CD4-positive, alpha-beta memory T cell (primary cell): Measurements from ENCODE around the gene GTPBP3. TPM values are rescaled to one million over a fixed set of nuclear protein-coding genes. Genes with fewer than 3 reads are reported as not detected.

Source experiments
- CTCF ChIA-PET: fragments of 350-600 bp; sonication (Branson Sonifier 250); formaldehyde crosslinking; loops from one replicate; lab custom pipeline; 2021; ENCODE audit warnings: inconsistent platforms; ENCODE audit not compliant: partially characterized antibody; lab: Charles Lee
- POLR2A ChIA-PET: fragments of 350-600 bp; sonication (Branson Sonifier 250); formaldehyde crosslinking; loops from one replicate; lab custom pipeline; 2021; ENCODE audit not compliant: partially characterized antibody; lab: Charles Lee
- DNase-seq, 5 donors: peaks; one replicate each; pipeline versions ENCODE4 v3.0.0 to v3.0.0-alpha.2; 2020 to 2022; ENCODE audit warnings: mixed read lengths in 1 of 5
- H3K27ac ChIP-seq: one replicate; pipeline ENCODE4 v1.7.0; 2013; ENCODE audit warnings: low read depth, low read length
- H3K27me3 ChIP-seq: 2 replicates; pipeline ENCODE4 v1.7.0; 2013; ENCODE audit warnings: mild to moderate bottlenecking, low read length, moderate library complexity; ENCODE audit not compliant: insufficient read depth
- H3K36me3 ChIP-seq: 2 replicates; pipeline ENCODE4 v1.7.0; 2013; ENCODE audit warnings: mild to moderate bottlenecking, low read length, moderate library complexity; ENCODE audit not compliant: insufficient read depth
- H3K4me1 ChIP-seq: 2 replicates; pipeline ENCODE4 v1.7.0; 2013; ENCODE audit warnings: mild to moderate bottlenecking, low read length, moderate library complexity; ENCODE audit not compliant: insufficient read depth
- H3K4me3 ChIP-seq, 2 donors: one replicate each; pipeline ENCODE4 v1.7.0; 2013; ENCODE audit warnings: low read length in 2 of 2, mild to moderate bottlenecking in 1 of 2
- H3K9me3 ChIP-seq, 2 donors: one replicate each; pipeline ENCODE4 v1.7.0; 2013; ENCODE audit warnings: low read length in 2 of 2, control low read depth in 1 of 2; ENCODE audit not compliant: control insufficient read depth in 1 of 2
- H3K27ac Mint-ChIP-seq, 7 donors: one replicate each; pipeline ENCODE4 v1.8.0; 2020 to 2021; ENCODE audit warnings: mixed read lengths in 7 of 7, mild to moderate bottlenecking in 6 of 7, inconsistent platforms in 3 of 7, moderate library complexity in 3 of 7
- H3K27me3 Mint-ChIP-seq, 2 donors: one replicate each; pipeline ENCODE4 v1.8.0; 2020 to 2021; ENCODE audit warnings: mixed read lengths in 2 of 2
- H3K36me3 Mint-ChIP-seq, 2 donors: one replicate each; pipeline ENCODE4 v1.8.0; 2020 to 2021; ENCODE audit warnings: mixed read lengths in 2 of 2, inconsistent platforms in 1 of 2, mild to moderate bottlenecking in 1 of 2
- H3K4me1 Mint-ChIP-seq, 4 donors: one replicate each; pipeline ENCODE4 v1.8.0; 2020 to 2021; ENCODE audit warnings: mixed read lengths in 4 of 4, mild to moderate bottlenecking in 1 of 4
- H3K4me3 Mint-ChIP-seq, 8 donors: one replicate each; pipeline ENCODE4 v1.8.0; 2020 to 2021; ENCODE audit warnings: mixed read lengths in 8 of 8, mild to moderate bottlenecking in 7 of 8, moderate library complexity in 6 of 8, inconsistent platforms in 3 of 8
- H3K9me3 Mint-ChIP-seq, 8 donors: one replicate each; pipeline ENCODE4 v1.8.0; 2020 to 2021; ENCODE audit warnings: mixed read lengths in 8 of 8, mild to moderate bottlenecking in 5 of 8, inconsistent platforms in 3 of 8, moderate library complexity in 1 of 8
- intact Hi-C: fragments of 100-400 bp; cut with micrococcal nuclease; formaldehyde crosslinking; loops from one replicate; pipeline ENCODE4 v1.15.1; 2023
- polyA plus RNA-seq, 2 donors: library from polyadenylated mRNA; unstranded; fragments of 300-500 nt; fragmentation: Illumina TruSeq; gene quantifications; one replicate each; pipeline ENCODE4 v1.2.3, GENCODE V29; 2021
- total RNA-seq, 2 experiments: library from RNA; stranded (reverse); gene quantifications; one replicate each; pipeline ENCODE4 v1.2.3, GENCODE V29; 2021

Gene GTPBP3
- total and polyA plus RNA-seq, 4 experiments from 2014 or later = 6.4 to 58.4 (median 33.2) TPM

DNA sequence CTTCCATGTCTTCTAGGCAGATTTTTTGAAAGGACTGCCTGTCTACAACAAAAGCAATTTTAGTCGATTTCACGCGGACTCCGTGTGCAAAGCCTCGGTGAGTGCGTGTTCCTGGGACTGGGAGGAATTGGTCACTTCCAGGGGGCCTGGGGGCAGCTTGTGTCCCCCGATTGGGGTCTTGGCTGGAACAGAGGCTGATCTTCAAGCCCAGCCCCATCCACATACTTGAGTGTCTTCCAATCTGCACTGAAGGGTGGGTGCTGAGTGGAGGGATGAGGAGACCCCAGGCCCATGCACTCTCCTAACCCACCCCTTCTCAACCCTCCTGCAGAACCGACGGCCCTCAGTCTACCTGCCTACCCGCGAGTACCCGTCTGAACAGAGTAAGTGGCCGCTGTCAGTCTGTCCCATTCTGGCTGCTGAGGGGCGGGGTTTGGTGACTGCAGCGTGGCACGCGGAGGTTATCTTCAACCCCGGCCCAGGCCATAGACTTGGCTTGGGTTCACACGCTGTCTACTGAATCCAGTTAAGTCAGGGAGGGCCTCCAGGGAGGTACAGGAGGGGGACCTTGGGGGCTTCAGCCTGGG, 23.3 kb upstream of the GTPBP3 start:
- CTCF ChIA-PET = no interaction called here
- intact Hi-C loops = no loop called here
- peak overlapping the region in 1 of 7 donors; percentile 8 for H3K27ac Mint-ChIP-seq

DNA sequence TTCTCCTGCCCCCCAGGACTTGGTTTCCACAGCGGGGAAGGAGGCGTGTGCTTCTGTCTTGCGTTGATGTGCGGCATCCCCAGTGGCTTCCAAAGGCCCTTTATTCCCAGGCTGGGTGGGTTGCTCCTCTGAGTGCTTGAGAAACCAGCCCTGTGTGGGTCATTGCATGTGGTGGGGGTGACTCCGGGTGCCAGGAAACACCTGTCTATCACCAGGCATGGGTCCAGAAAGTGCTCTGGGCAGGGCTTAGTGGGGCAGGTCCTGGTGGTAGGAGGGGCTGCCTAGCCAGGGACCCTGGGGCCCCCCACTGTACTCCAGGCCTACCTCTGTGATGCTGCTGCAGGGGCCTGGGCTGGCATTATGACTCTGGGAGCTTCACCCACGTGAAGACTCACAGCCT, 18.4 kb upstream of the GTPBP3 start:
- Mint-ChIP-seq H3K4me1 (peaks cover 0 to 17% (median 4%) of the 10 kb centered on the region in 4 donors), H3K4me3 (no peak overlapping the region), H3K27me3 (no peaks in the 10 kb centered on the region), H3K36me3 (peaks cover 17 to 31% of the 10 kb centered on the region in 2 donors), H3K9me3 (no peaks in the 10 kb centered on the region), H3K27ac (no peak overlapping the region)
- POLR2A ChIA-PET = interaction anchor here (0.8 kb wide), 1 partner anchor 10 kb away, joined by 3 read pairs; no protein-coding TSS in a partner anchor
- H3K27me3 ChIP-seq = no peaks in the 10 kb centered on the region
- H3K27ac ChIP-seq = no peak overlapping the region
- intact Hi-C loops = no loop called here
- H3K9me3 ChIP-seq = no peaks in the 10 kb centered on the region
- peaks cover 33% of the 10 kb centered on the region for H3K36me3 ChIP-seq
- DNase-seq = no peak
- CTCF ChIA-PET = no interaction called here
- peaks cover 3% of the 10 kb centered on the region for H3K4me1 ChIP-seq
- H3K4me3 ChIP-seq = no peak overlapping the region

More for the DNA sequence above, 23.3 kb upstream of the GTPBP3 start:
- POLR2A ChIA-PET = no interaction called here
- H3K27ac ChIP-seq = no peak overlapping the region
- H3K9me3 Mint-ChIP-seq = no peaks in the 10 kb centered on the region
- H3K9me3 ChIP-seq = no peaks in the 10 kb centered on the region
- peak in 1 of 5 donors; percentile 30 for DNase-seq
- H3K4me3 ChIP-seq = no peak overlapping the region
- peaks cover 29% of the 10 kb centered on the region for H3K36me3 ChIP-seq
- H3K27me3 ChIP-seq = no peaks in the 10 kb centered on the region
- peaks cover 15 to 36% (median 22%) of the 10 kb centered on the region in 4 donors for H3K4me1 Mint-ChIP-seq
- H3K27me3 Mint-ChIP-seq = no peaks in the 10 kb centered on the region
- peaks cover 24% of the 10 kb centered on the region for H3K4me1 ChIP-seq
- H3K4me3 Mint-ChIP-seq = no peak overlapping the region
- peaks cover 11 to 24% of the 10 kb centered on the region in 2 donors for H3K36me3 Mint-ChIP-seq

DNA sequence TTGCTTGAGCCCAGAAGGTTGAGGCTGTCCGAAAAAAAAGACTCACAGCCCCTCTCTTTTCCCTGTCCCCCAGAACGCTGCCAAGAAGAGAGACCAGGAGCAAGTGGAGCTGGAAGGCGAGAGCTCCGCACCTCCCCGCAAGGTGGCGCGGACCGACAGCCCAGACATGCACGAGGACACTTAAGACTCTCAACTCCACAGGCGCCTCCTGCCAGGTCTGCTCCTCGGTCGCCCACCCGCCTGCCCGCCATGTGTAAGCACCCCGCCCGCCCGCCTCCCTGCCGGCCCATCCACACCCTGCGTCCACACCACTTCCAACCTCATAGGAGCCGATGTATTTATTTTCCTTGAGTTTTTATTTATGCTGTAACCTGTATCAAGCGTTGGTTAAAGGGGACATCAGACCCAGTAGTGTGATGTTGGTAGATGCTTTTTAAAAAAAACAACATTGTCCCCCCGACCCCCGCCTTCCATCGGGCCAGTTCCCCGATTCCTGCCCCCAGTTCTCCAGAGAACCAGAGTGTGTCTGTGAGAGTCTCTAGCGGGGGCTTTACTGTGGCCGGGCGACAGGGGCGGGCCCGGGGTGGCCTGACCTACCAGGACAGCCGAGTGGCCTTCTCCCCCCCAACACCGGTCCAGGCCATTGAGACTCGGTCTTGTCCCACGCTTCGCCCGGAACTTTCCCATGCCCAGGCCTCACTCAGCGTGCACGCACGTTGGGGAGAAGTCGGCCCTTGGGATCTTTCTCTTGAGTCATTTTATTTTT, 17.7 kb upstream of the GTPBP3 start:
- Mint-ChIP-seq H3K27ac (no peak overlapping the region), H3K4me3 (no peak overlapping the region), H3K4me1 (peaks cover 0 to 17% (median 4%) of the 10 kb centered on the region in 4 donors), H3K9me3 (no peaks in the 10 kb centered on the region), H3K36me3 (peaks cover 17 to 30% of the 10 kb centered on the region in 2 donors), H3K27me3 (no peaks in the 10 kb centered on the region)
- peaks cover 3% of the 10 kb centered on the region for H3K4me1 ChIP-seq
- no peaks in the 10 kb centered on the region for H3K27me3 ChIP-seq
- no peak for DNase-seq
- peaks cover 26% of the 10 kb centered on the region for H3K36me3 ChIP-seq
- POLR2A ChIA-PET = no interaction called here
- H3K27ac ChIP-seq = no peak overlapping the region
- no peaks in the 10 kb centered on the region for H3K9me3 ChIP-seq
- CTCF ChIA-PET = no interaction called here
- H3K4me3 ChIP-seq = no peak overlapping the region
- intact Hi-C loops = no loop called here

DNA sequence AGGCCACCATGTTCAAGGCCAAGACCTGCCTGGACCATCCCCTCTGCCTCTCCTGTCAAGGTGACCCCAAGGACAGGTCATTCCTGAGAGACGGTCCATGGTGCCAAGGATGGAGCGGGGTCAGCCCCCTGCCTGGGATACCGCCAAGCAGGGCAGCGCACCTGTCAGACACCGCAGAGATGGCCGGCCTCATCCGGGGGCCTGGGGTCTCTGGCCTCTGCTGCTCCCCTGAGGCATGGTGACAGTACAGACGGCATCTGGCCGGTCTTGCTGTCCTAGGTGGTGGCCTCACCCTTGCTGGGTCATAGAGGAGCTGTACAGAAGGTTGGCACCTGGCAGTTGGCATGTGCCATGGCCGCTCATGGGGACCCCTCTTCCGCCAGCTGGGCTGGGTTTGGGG, 16.9 kb upstream of the GTPBP3 start:
- no peak for DNase-seq
- H3K4me1 Mint-ChIP-seq = peaks cover 0 to 17% (median 4%) of the 10 kb centered on the region in 4 donors
- ChIA-PET CTCF (no interaction called here), POLR2A (no interaction called here)
- H3K27me3 ChIP-seq = no peaks in the 10 kb centered on the region
- H3K27ac Mint-ChIP-seq = no peak overlapping the region
- H3K9me3 Mint-ChIP-seq = no peaks in the 10 kb centered on the region
- peaks cover 17 to 28% of the 10 kb centered on the region in 2 donors for H3K36me3 Mint-ChIP-seq
- no peak overlapping the region for H3K27ac ChIP-seq
- no peaks in the 10 kb centered on the region for H3K9me3 ChIP-seq
- intact Hi-C loops = no loop called here
- H3K4me3 Mint-ChIP-seq = no peak overlapping the region
- peaks cover 3% of the 10 kb centered on the region for H3K4me1 ChIP-seq
- peaks cover 22% of the 10 kb centered on the region for H3K36me3 ChIP-seq
- H3K4me3 ChIP-seq = no peak overlapping the region
- H3K27me3 Mint-ChIP-seq = no peaks in the 10 kb centered on the region

DNA sequence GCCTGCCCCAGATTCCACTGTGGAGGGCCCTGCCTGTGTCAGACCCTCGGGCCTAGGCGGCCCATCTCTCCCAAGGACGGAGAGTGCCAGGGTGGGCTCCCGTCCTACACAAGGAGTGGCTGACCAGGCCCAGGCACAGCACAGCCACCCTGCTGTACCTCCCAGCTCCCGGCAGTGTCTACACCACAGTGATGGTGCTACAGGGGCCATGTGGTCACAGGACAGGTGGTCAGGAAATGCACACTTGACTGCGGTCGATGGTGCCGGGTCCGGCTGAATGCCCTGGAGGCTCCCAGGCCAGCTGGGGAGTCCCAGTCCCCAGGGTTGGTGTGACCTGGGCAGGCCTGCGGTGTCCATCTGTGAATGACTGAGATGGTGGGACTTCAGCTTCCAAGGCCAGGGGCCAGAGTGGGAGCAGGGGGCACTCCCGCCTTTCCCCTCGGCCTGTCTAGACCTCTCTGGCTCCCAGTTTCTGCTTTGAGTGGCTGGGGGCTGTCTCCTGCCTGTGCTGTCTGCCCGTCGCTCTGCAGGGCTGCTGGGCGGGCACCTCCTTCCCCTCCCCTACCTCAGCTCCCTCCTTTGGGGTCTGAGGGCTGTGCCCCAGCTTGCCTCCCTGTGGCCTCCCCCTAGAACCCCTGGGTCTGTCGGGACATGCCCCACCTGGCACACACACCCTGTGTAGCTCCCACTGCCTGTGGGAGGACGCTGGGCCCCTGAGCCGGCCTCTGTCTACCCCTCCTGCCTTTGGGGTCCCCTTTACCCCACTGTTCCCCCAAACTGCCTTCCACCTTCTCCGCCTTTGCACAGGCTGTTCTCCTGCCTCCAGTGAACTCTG, 15.5 kb upstream of the GTPBP3 start:
- CTCF ChIA-PET = interaction anchor here (1.3 kb wide), 1 partner anchor 17 kb away, joined by 6 read pairs; the partner anchor contains the start of gene MRPL34
- Mint-ChIP-seq H3K9me3 (no peaks in the 10 kb centered on the region), H3K27ac (peak overlapping the region in 2 of 7 donors; percentile 53 to 74), H3K4me3 (no peak overlapping the region), H3K4me1 (peaks cover 0 to 10% (median 4%) of the 10 kb centered on the region in 4 donors), H3K27me3 (no peaks in the 10 kb centered on the region), H3K36me3 (peaks cover 9 to 19% of the 10 kb centered on the region in 2 donors)
- H3K4me3 ChIP-seq = no peak overlapping the region
- intact Hi-C loops = no loop called here
- H3K27me3 ChIP-seq = no peaks in the 10 kb centered on the region
- H3K27ac ChIP-seq = no peak overlapping the region
- no peaks in the 10 kb centered on the region for H3K9me3 ChIP-seq
- peaks cover 3% of the 10 kb centered on the region for H3K4me1 ChIP-seq
- H3K36me3 ChIP-seq = peaks cover 16% of the 10 kb centered on the region
- DNase-seq = no peak
- POLR2A ChIA-PET = interaction anchor here (1.4 to 2.0 kb wide), 3 partner anchors 11 to 13 kb away, joined by 4 to 9 read pairs (median 8); partner anchors contain the start of genes ANO8 and DDA1

DNA sequence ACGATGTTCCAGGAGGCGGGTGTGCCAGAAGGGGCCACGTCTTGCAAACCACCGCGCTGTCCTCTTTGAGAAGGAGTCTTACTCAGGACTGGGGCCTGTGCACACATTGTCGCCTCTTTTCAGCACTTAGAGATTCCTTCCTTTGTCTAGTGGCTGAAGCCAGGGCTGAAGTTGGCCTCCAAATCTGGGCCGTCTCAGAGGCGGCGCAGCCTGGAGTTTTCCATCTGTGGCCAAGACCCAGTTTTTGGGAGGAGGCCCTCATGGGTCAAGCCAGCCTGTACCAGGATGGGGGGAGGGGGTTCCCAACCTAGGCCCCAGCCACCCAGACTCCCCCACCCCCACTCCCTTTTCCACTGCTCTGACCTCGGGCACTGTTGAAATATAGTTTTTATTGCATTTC, 14.5 kb upstream of the GTPBP3 start:
- Mint-ChIP-seq H3K4me3 (peak overlapping the region in 2 of 8 donors; percentile 18 to 32), H3K27me3 (no peaks in the 10 kb centered on the region), H3K4me1 (peaks cover 0 to 10% (median 4%) of the 10 kb centered on the region in 4 donors), H3K36me3 (peaks cover 9 to 17% of the 10 kb centered on the region in 2 donors), H3K9me3 (no peaks in the 10 kb centered on the region), H3K27ac (peak overlapping the region in 3 of 7 donors; percentile 41 to 74 (median 63))
- no peaks in the 10 kb centered on the region for H3K9me3 ChIP-seq
- H3K27ac ChIP-seq = no peak overlapping the region
- intact Hi-C loops = no loop called here
- H3K4me3 ChIP-seq = no peak overlapping the region
- peaks cover 3% of the 10 kb centered on the region for H3K4me1 ChIP-seq
- no peaks in the 10 kb centered on the region for H3K27me3 ChIP-seq
- ChIA-PET CTCF (no interaction called here), POLR2A (interaction anchor here (1.4 to 3.7 kb wide), 3 partner anchors 12 to 14 kb away, joined by 4 to 10 read pairs (median 9); partner anchors contain the start of genes ANO8 and DDA1)
- peaks cover 16% of the 10 kb centered on the region for H3K36me3 ChIP-seq
- DNase-seq = no peak
